A375 (cell line): ENCODE measurements around the gene KIAA1549. TPM values are rescaled to one million over a fixed set of nuclear protein-coding genes. Genes with fewer than 3 reads are reported as not detected.

ENCODE experiments used
- small RNA-seq: library from RNA; depleted of rRNA; stranded (forward); fragments of <200 nt; gene quantifications from one replicate; pipeline ENCODE3, GENCODE V24; 2014
- total RNA-seq: library from RNA; depleted of rRNA; stranded (reverse); fragments of >200 nt; shearing (Covaris generic); gene quantifications from 2 replicates; pipeline ENCODE4 v1.2.3, GENCODE V29; 2014; rRNA removed

KIAA1549 gene
- 3.6 and 5.0 TPM in 2 replicates for total RNA-seq

GRCh38 chr7:138981332-138982203, at the start of gene KIAA1549:
Gene KIAA1549 (minus strand): TSS chr7:138981389. CDS start chr7:138981269, 120 bp downstream.

GRCh38 chr7:138797715-138798320, 183.4 kb downstream of the KIAA1549 start, which contains the start of the genes ATP6V0A4 and TMEM213:
Gene ATP6V0A4 (minus strand): TSS chr7:138798196. CDS start chr7:138771247, 26,949 bp downstream.
Gene TMEM213 (plus strand): TSS chr7:138797994. CDS start chr7:138798105, 111 bp downstream.

Small RNA genes lying within 50 kb of the gene (small RNA-seq; reads per million reads assigned to genes)
- gene RNU6-1272P = not detected

Other genes with a start within 250 kb of the KIAA1549 start
- gene TMEM213, start 183.4 kb downstream of the KIAA1549 start, total RNA-seq = not detected in 2 replicates
- 4.1 and 5.1 TPM in 2 replicates for gene ATP6V0A4, start 183.2 kb downstream of the KIAA1549 start, total RNA-seq
- 1.5 and 2.3 TPM in 2 replicates for gene ZC3HAV1L, start 54.7 kb upstream of the KIAA1549 start, total RNA-seq
- 22.4 and 26.5 TPM in 2 replicates for gene ZC3HAV1, start 128.3 kb upstream of the KIAA1549 start, total RNA-seq
- 4.2 and 4.9 TPM in 2 replicates for gene UBN2, start 249.8 kb upstream of the KIAA1549 start, total RNA-seq